ENCODE results near the gene ZNF778.

The ZNF778 gene

GRCh38 chr16:89268585-89268984 is 51.1 kb downstream of the ZNF778 start:
- H3K27me3 ChIP-seq (ENCODE audit: insufficient read depth, low read length, poor library complexity, severe bottlenecking), result no peaks in the 10 kb centered on the region
- peaks cover 9% of the 10 kb centered on the region; the same call in 1 of the 2 replicates for H3K36me3 ChIP-seq (ENCODE audit: insufficient read depth, low read length)
- H3K4me3 ChIP-seq (ENCODE audit: low read length, poor library complexity, severe bottlenecking), result no peak overlapping the region
- no peaks in the 10 kb centered on the region for H3F3A ChIP-seq (ENCODE audit: low read depth)
- no peaks in the 10 kb centered on the region for H4K20me1 ChIP-seq (ENCODE audit: insufficient read depth, low read length, poor library complexity, severe bottlenecking)
- H3K4me2 ChIP-seq (ENCODE audit: low read depth, low read length, poor library complexity, severe bottlenecking), result no peak overlapping the region
- no peaks in the 10 kb centered on the region for H3K9me2 ChIP-seq (replicated peaks; ENCODE audit: low read depth, low read length)
- no peak overlapping the region for H3K9ac ChIP-seq (ENCODE audit: low read depth, low read length, poor library complexity, severe bottlenecking)
- no peak overlapping the region for H2AFZ ChIP-seq (ENCODE audit: low read length)
- TF ChIP-seq EZH2phosphoT487 (IDR thresholded peaks at IDR 0.05; ENCODE audit: borderline replicate concordance) (no peak), CTCF (conservative IDR thresholded peaks at IDR 0.05; ENCODE audit: low read length) (no peak)
- no peaks in the 10 kb centered on the region for H3K79me2 ChIP-seq (ENCODE audit: insufficient read depth, low read length)
- no peaks in the 10 kb centered on the region for H3K9me3 ChIP-seq (ENCODE audit: insufficient read depth, low read depth, low read length)
- H3K4me1 ChIP-seq (ENCODE audit: insufficient read depth, low read length, poor library complexity, severe bottlenecking), result no peaks in the 10 kb centered on the region

- no peaks in the 10 kb centered on the region for H3K79me2 ChIP-seq (ENCODE audit: insufficient read depth, low read length)
- H3K4me1 ChIP-seq (ENCODE audit: insufficient read depth, low read length, poor library complexity, severe bottlenecking), result no peaks in the 10 kb centered on the region
- peaks cover 11% of the 10 kb centered on the region; the same call in 1 of the 2 replicates for H3K36me3 ChIP-seq (ENCODE audit: insufficient read depth, low read length)
- H2AFZ ChIP-seq (ENCODE audit: low read length), result no peak overlapping the region
- no peaks in the 10 kb centered on the region for H3K9me2 ChIP-seq (replicated peaks; ENCODE audit: low read depth, low read length)
- H3K27me3 ChIP-seq (ENCODE audit: insufficient read depth, low read length, poor library complexity, severe bottlenecking), result no peaks in the 10 kb centered on the region
- TF ChIP-seq CTCF (conservative IDR thresholded peaks at IDR 0.05; ENCODE audit: low read length), result no peak
- TF ChIP-seq EZH2phosphoT487 (IDR thresholded peaks at IDR 0.05; ENCODE audit: borderline replicate concordance), result no peak
- H3K9ac ChIP-seq (ENCODE audit: low read depth, low read length, poor library complexity, severe bottlenecking), result no peak overlapping the region
- no peak overlapping the region for H3K4me3 ChIP-seq (ENCODE audit: low read length, poor library complexity, severe bottlenecking)
- no peaks in the 10 kb centered on the region for H3K9me3 ChIP-seq (ENCODE audit: insufficient read depth, low read depth, low read length)
- H3F3A ChIP-seq (ENCODE audit: low read depth), result no peaks in the 10 kb centered on the region
- no peak overlapping the region for H3K4me2 ChIP-seq (ENCODE audit: low read depth, low read length, poor library complexity, severe bottlenecking)
- H4K20me1 ChIP-seq (ENCODE audit: insufficient read depth, low read length, poor library complexity, severe bottlenecking), result no peaks in the 10 kb centered on the region
Measured at GRCh38 chr16:89268987-89269735, 51.7 kb downstream of the ZNF778 start.

GRCh38 chr16:89269805-89270665 is 52.5 kb downstream of the ZNF778 start:
- Histone ChIP-seq H3K36me3 (ENCODE audit: insufficient read depth, low read length) (peaks cover 16% of the 10 kb centered on the region; the same call in 1 of the 2 replicates), H3K9me2 (replicated peaks; ENCODE audit: low read depth, low read length) (no peaks in the 10 kb centered on the region), H3K27me3 (ENCODE audit: insufficient read depth, low read length, poor library complexity, severe bottlenecking) (no peaks in the 10 kb centered on the region), H2AFZ (ENCODE audit: low read length) (no peak overlapping the region), H3F3A (ENCODE audit: low read depth) (no peaks in the 10 kb centered on the region), H3K9me3 (ENCODE audit: insufficient read depth, low read depth, low read length) (no peaks in the 10 kb centered on the region), H3K4me1 (ENCODE audit: insufficient read depth, low read length, poor library complexity, severe bottlenecking) (no peaks in the 10 kb centered on the region), H4K20me1 (ENCODE audit: insufficient read depth, low read length, poor library complexity, severe bottlenecking) (no peaks in the 10 kb centered on the region), H3K4me2 (ENCODE audit: low read depth, low read length, poor library complexity, severe bottlenecking) (no peak overlapping the region), H3K79me2 (ENCODE audit: insufficient read depth, low read length) (no peaks in the 10 kb centered on the region), H3K4me3 (ENCODE audit: low read length, poor library complexity, severe bottlenecking) (no peak overlapping the region), H3K9ac (ENCODE audit: low read depth, low read length, poor library complexity, severe bottlenecking) (no peak overlapping the region)
- TF ChIP-seq CTCF (conservative IDR thresholded peaks at IDR 0.05; ENCODE audit: low read length) (no peak), EZH2phosphoT487 (IDR thresholded peaks at IDR 0.05; ENCODE audit: borderline replicate concordance) (no peak)
